PC-9 (cell line): ENCODE measurements around the gene CAMTA1.

ENCODE experiments used
- CTCF ChIP-seq: fragments of 200-600 bp; sonication (generic); conservative IDR thresholded peaks from 2 replicates; pipeline ENCODE4 v1.6.1; 2017; ENCODE audit warnings: mixed run types, antibody characterized with exemption, mild to moderate bottlenecking, moderate library complexity
- EZH2 ChIP-seq: fragments of 200-600 bp; sonication (generic); IDR thresholded peaks from 2 replicates; pipeline ENCODE4 v1.8.0; 2017; ENCODE audit warnings: antibody characterized with exemption, low read depth

GRCh38 chr1:7371926-7372325 lies 586.7 kb downstream of the CAMTA1 start:
- TF ChIP-seq CTCF (no peak), EZH2 (no peak)
